Measurements from ENCODE around the gene ADCYAP1. TPM values are rescaled to one million over a fixed set of nuclear protein-coding genes. Genes with fewer than 3 reads are reported as not detected.

Gene ADCYAP1
- total RNA-seq, 1 experiment from 2014 or later: not detected

DNA sequence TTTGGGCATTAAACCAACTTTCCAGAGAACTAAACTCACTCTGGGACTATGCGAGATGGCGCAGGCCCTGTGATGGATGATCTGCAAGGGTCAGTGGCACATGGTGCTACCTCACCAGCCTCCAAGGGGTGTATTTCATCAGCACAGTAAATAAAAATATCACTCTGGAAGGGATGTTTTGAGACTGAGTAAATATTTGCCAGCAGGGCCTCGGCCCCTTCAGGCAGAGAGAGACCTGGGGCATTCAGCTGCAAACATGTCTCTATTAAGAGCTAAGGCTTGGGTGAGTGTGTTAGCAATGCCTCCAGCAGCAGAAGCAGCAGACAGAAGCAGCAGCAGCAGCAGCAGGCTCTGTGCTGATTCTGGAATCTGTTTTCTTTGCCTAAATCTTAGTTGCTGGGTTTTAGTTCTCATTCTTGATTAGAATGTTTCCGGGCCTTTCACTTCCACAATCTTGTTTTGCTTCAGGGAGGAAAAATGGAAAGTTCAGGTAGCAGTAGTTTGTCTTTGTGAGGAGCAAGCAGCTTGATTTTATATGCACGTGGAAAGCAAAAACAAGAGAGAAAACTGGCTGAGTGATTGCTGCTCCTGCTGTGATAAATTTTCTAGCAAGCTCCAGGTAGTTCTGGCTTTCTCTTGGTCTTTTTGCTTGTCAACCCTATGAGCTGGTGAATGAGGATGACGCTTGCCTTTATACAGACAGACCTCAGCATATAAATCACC, 18.6 kb downstream of the ADCYAP1 start:
- Histone ChIP-seq H3K4me3 (no peak overlapping the region), H3K27me3 (replicated peaks) (0 out of 2 replicates have a peak, but pooled peaks cover 2% of the 10 kb centered on the region), H3K4me1 (replicated peaks) (no peaks in the 10 kb centered on the region), H3K9me3 (replicated peaks) (no peaks in the 10 kb centered on the region), H3K27ac (no peak overlapping the region), H3K36me3 (no peaks in the 10 kb centered on the region)
- no peak for DNase-seq (ENCODE audit: low read depth in 1 of 2, low spot score in 2 of 2)

DNA sequence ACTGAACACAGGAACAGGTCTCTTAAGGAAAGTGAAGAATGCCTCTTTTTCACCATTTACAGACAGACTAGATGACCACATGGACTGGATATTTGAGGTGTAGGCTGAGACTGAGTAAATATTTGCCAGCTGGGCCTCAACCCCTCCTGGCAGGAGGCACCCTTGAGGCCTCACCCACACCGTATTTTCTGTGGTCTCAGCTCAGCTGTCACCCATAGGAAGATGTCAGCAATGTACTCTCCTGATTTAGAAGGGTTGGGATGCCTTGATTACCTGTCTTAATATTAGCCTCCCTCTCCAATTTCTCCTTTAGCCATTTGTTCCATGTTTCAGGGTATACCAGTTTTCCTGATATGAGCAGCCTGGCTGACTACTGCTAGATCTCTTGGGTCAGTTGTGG, 20.3 kb downstream of the ADCYAP1 start:
- Histone ChIP-seq H3K4me1 (replicated peaks) (no peaks in the 10 kb centered on the region), H3K36me3 (no peaks in the 10 kb centered on the region), H3K27ac (no peak overlapping the region), H3K9me3 (replicated peaks) (no peaks in the 10 kb centered on the region), H3K27me3 (replicated peaks) (0 out of 2 replicates have a peak, but pooled peaks cover 2% of the 10 kb centered on the region), H3K4me3 (no peak overlapping the region)
- no peak for DNase-seq (ENCODE audit: low read depth in 1 of 2, low spot score in 2 of 2)

- Histone ChIP-seq H3K27ac (no peak overlapping the region), H3K36me3 (no peaks in the 10 kb centered on the region), H3K27me3 (replicated peaks) (0 out of 2 replicates have a peak, but pooled peaks cover 2% of the 10 kb centered on the region), H3K4me1 (replicated peaks) (no peaks in the 10 kb centered on the region), H3K4me3 (no peak overlapping the region), H3K9me3 (replicated peaks) (no peaks in the 10 kb centered on the region)
- no peak for DNase-seq (ENCODE audit: low read depth in 1 of 2, low spot score in 2 of 2)
Observed at GRCh38 chr18:926946-927345, 22.3 kb downstream of the ADCYAP1 start.

- no peak for DNase-seq (ENCODE audit: low read depth in 1 of 2, low spot score in 2 of 2)
- no peak overlapping the region for H3K27ac ChIP-seq
- no peaks in the 10 kb centered on the region for H3K9me3 ChIP-seq (replicated peaks)
- no peaks in the 10 kb centered on the region for H3K36me3 ChIP-seq
- no peaks in the 10 kb centered on the region for H3K27me3 ChIP-seq (replicated peaks)
- H3K4me3 ChIP-seq: no peak overlapping the region
- H3K4me1 ChIP-seq (replicated peaks): no peaks in the 10 kb centered on the region
Observed at GRCh38 chr18:933082-933481, 28.4 kb downstream of the ADCYAP1 start.

DNA sequence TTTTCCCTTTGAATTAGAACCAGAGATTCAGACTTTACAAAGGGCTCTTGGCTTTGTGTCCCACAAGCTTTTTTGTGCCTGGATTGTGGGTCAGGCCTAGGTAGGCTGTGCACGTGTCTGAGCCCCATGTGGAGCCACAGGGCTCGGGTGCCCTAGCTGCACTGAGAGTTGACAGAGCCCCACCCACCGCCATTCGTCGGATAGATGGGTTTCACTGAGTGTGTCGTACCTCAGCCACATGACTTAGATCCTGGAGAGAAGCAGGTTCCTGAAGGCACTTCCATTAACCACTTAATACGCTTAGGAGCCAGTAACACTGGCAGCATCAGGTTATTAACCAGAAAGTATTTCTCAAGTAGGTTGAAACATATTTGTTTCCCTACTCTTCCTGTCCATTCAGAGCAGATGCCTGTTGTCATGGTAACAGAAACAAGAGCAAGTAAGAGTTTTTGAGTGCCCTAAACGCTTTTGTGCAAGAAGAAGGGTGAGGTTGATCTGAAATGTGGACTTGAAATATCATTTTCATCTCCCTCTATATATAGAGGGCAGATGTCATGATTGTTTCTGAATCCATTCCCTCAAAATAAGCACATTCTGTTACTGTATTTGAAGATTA, 30.0 kb downstream of the ADCYAP1 start:
- Histone ChIP-seq H3K36me3 (no peaks in the 10 kb centered on the region), H3K9me3 (replicated peaks) (no peaks in the 10 kb centered on the region), H3K27ac (no peak overlapping the region), H3K4me1 (replicated peaks) (peaks cover 3% of the 10 kb centered on the region; the same call in 1 of the 2 replicates), H3K4me3 (no peak overlapping the region), H3K27me3 (replicated peaks) (no peaks in the 10 kb centered on the region)
- no peak for DNase-seq (ENCODE audit: low read depth in 1 of 2, low spot score in 2 of 2)

DNA sequence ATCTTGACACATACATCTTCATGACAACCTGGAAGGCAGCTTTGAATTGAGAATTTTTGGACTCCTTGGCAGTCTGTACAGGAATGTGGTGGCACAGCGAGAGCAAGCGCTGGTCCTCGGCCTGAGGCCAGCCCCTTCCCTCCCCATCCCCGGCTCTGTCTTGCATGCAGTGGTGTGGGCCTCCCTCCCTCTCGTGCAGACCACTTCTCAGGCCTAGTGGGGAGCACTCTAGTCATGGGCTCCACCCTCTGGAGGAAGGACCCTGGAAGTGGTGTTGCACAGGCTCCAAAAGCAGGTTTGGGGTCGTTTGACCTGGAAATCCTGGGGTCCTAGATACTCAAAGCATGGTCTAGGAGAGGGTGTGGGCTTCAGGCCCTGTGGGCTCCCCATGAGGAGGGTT, 32.3 kb downstream of the ADCYAP1 start:
- no peak for DNase-seq (ENCODE audit: low read depth in 1 of 2, low spot score in 2 of 2)
- Histone ChIP-seq H3K4me1 (replicated peaks) (peaks cover 3% of the 10 kb centered on the region; the same call in 1 of the 2 replicates), H3K27ac (no peak overlapping the region), H3K27me3 (replicated peaks) (no peaks in the 10 kb centered on the region), H3K9me3 (replicated peaks) (no peaks in the 10 kb centered on the region), H3K4me3 (no peak overlapping the region), H3K36me3 (no peaks in the 10 kb centered on the region)

GRCh38 chr18:939166-939565, 34.5 kb downstream of the ADCYAP1 start:
- Histone ChIP-seq H3K9me3 (replicated peaks) (no peaks in the 10 kb centered on the region), H3K4me1 (replicated peaks) (peaks cover 3% of the 10 kb centered on the region; the same call in 1 of the 2 replicates), H3K36me3 (no peaks in the 10 kb centered on the region), H3K27ac (no peak overlapping the region), H3K27me3 (replicated peaks) (no peaks in the 10 kb centered on the region), H3K4me3 (no peak overlapping the region)
- peak in 1 of 2 experiments; percentile 15 for DNase-seq (ENCODE audit: low read depth in 1 of 2, low spot score in 2 of 2)

DNA sequence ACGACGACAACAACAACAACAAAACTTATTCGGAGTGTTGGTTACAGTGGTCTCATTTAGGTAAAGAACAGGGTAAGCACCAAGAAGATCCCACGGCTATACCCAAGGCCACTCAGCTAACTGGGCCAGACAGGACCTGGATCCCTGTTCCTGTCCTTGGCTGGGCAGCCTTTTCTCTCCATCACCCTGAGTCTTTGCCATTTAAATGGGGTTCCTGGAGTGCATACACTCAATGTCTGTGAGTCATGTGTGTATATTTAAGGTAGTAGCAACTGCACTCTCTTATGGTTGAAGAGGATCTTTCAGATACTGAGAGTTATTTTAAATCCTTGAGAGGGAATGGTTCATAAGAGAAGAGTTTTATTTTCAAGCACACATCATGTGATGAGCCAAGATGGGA, 35.3 kb downstream of the ADCYAP1 start:
- Histone ChIP-seq H3K4me3 (no peak overlapping the region), H3K27ac (no peak overlapping the region), H3K4me1 (replicated peaks) (peaks cover 3% of the 10 kb centered on the region; the same call in 1 of the 2 replicates), H3K27me3 (replicated peaks) (no peaks in the 10 kb centered on the region), H3K36me3 (no peaks in the 10 kb centered on the region), H3K9me3 (replicated peaks) (no peaks in the 10 kb centered on the region)
- no peak for DNase-seq (ENCODE audit: low read depth in 1 of 2, low spot score in 2 of 2)

DNA sequence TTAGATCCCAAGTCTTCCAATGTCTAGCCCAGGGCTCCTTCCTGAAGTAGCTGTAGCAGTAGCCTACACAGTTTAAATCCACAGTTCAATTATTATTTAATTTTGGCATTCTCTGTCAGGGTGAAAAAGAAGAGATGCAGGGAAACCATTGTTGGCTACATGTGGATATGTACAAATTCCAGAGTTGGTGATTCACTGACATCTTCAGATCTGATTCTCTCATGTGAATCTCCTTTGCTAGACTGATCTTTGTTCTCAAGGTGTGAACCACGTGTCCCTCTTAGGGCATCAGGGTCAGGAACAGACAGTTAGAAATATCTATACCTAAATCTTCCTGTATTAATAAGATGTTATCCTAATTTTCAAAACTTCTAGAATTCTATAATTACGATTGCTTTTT, 36.7 kb downstream of the ADCYAP1 start:
- Histone ChIP-seq H3K4me1 (replicated peaks) (peaks cover 3% of the 10 kb centered on the region; the same call in 1 of the 2 replicates), H3K4me3 (no peak overlapping the region), H3K27ac (no peak overlapping the region), H3K36me3 (no peaks in the 10 kb centered on the region), H3K9me3 (replicated peaks) (no peaks in the 10 kb centered on the region), H3K27me3 (replicated peaks) (no peaks in the 10 kb centered on the region)
- no peak for DNase-seq (ENCODE audit: low read depth in 1 of 2, low spot score in 2 of 2)

DNA sequence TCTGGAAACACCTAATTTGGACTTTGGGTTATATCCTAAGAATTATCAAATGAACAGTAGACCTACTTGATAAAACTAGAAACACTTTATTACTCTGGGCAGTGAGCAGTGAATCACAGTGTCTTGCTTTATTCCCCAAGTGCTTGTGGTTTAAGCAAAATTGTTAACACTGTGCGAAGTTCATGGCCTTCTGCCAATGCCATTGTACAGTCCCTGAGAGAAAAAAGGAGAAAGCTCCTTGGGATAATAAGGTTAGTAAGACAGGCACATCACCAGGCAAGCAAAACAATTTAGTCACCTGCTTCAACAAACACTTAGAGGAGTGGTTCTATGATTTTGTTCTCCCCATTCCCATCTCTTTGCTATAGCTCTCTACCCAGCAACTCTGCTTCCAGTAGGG, 39.8 kb downstream of the ADCYAP1 start:
- H3K4me1 ChIP-seq (replicated peaks): peaks cover under 1% of the 10 kb centered on the region; the same call in 1 of the 2 replicates
- peak; percentile 56 to 57 for DNase-seq (ENCODE audit: low read depth in 1 of 2, low spot score in 2 of 2)
- no peak overlapping the region for H3K27ac ChIP-seq
- no peak overlapping the region for H3K4me3 ChIP-seq
- H3K36me3 ChIP-seq: no peaks in the 10 kb centered on the region
- no peaks in the 10 kb centered on the region for H3K27me3 ChIP-seq (replicated peaks)
- H3K9me3 ChIP-seq (replicated peaks): no peaks in the 10 kb centered on the region

DNA sequence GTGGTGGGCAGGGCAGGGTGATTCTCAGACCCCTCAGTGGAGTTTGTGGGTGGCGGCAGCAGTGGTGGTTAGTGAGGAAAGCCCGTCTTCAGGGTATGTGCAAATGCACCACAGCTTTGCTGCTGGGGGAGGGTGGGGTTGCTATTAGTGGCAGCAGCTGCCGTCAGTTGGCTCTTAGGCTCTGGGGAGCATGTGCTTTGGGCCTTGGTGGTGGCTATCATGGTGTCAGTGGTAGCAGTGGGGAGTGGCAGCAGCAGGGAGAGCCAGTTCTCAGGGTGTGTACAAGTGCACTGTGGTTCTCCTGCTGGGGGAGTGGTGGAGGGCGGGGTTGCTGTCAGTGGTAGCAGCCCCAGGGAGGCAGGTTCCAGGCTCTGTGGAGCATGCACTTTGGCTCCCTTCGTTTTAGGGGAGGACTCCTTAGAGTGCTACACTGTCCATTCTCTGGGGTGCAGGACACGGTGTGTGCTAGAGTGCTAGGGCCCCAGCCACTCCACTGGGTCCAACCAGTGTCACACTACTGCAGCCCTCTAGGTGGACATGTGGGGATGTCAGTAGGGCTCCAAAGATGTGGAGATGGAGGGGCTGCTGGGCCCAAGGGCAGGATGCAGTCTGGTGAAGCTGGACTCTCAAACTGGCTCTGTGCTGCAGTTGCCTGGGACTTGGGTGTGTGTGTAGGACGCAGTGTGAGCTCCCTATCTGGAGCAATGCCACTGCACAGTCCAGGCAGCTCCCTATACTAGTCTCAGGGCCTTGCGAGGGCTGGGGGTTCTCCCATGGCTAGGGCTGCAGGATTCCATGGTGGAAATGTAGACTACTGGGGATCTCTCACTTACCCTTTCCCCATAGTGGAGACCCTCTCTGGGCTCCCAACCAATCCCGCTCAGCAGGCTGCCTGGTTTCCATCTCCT, 45.3 kb downstream of the ADCYAP1 start:
- Histone ChIP-seq H3K27me3 (replicated peaks) (no peaks in the 10 kb centered on the region), H3K27ac (no peak overlapping the region), H3K9me3 (replicated peaks) (no peaks in the 10 kb centered on the region), H3K36me3 (no peaks in the 10 kb centered on the region), H3K4me3 (no peak overlapping the region), H3K4me1 (replicated peaks) (peaks cover 14% of the 10 kb centered on the region)
- DNase-seq (ENCODE audit: low read depth in 1 of 2, low spot score in 2 of 2): no peak

DNA sequence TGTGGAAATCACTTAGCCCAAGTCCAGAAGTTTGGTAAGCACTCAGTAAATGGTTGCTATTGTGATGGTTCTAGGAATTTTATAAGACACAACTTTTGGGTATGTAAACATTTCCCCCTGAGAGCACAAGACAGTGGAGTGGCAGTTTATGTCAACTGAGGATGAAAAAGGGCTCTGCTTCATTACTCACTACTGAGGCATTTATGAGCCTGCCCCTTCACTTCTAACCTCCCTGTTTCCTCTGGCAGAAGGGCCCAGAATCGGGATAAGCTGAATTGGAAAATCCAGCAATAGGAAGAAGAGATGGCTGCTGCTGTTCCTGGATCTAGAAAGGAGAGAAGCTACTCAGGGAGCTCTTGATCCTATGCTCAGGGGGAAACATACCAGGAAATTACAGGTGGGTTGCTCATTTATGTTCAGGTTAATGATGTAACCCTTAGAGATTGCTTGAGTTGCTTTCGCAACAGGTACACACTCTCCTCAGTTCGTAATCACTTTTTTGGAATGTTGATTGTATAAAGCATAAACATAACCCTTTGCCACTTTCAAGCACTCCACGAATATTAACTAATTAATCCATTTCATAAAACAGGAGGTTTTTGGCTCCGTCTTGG, 46.3 kb downstream of the ADCYAP1 start:
- no peaks in the 10 kb centered on the region for H3K9me3 ChIP-seq (replicated peaks)
- H3K4me3 ChIP-seq: no peak overlapping the region
- peak in 1 of 2 experiments; percentile 42 for DNase-seq (ENCODE audit: low read depth in 1 of 2, low spot score in 2 of 2)
- H3K27me3 ChIP-seq (replicated peaks): no peaks in the 10 kb centered on the region
- no peaks in the 10 kb centered on the region for H3K36me3 ChIP-seq
- no peak overlapping the region for H3K27ac ChIP-seq
- peaks cover 14% of the 10 kb centered on the region for H3K4me1 ChIP-seq (replicated peaks)

GRCh38 chr18:955384-956066, 50.9 kb downstream of the ADCYAP1 start:
- Histone ChIP-seq H3K36me3 (no peaks in the 10 kb centered on the region), H3K4me1 (replicated peaks) (peaks cover 7% of the 10 kb centered on the region), H3K4me3 (no peak overlapping the region), H3K27me3 (replicated peaks) (no peaks in the 10 kb centered on the region), H3K27ac (no peak overlapping the region), H3K9me3 (replicated peaks) (no peaks in the 10 kb centered on the region)
- DNase-seq (ENCODE audit: low read depth in 1 of 2, low spot score in 2 of 2): no peak
